MM.1S (cell line): ENCODE data around the gene BAZ1A.
A peak's percentile ranks its signal among the peaks of the same experiment; 100 is the strongest.
"Not testable (repeated sequence)": the region's sequence is repeated elsewhere in the genome, so short reads cannot be mapped to it uniquely, and the experiment has no call there.

ENCODE experiments used
- DNase-seq: peaks from one replicate; pipeline ENCODE4 v3.0.0-alpha.2; 2015
- H2AFZ ChIP-seq: fragments of 300-600 bp; sonication (generic); 2 replicates; pipeline ENCODE4 v1.6.0; 2016; ENCODE audit warnings: antibody characterized with exemption, low read length
- H3F3A ChIP-seq: fragments of 300-600 bp; sonication (generic); 2 replicates; pipeline ENCODE4 v1.6.1; 2016; ENCODE audit warnings: mild to moderate bottlenecking, antibody characterized with exemption, low read length, moderate library complexity, mixed read lengths; ENCODE audit not compliant: insufficient read depth
- H3K27ac ChIP-seq: fragments of 300-600 bp; sonication (generic); 2 replicates; pipeline ENCODE4 v1.5.1; 2016; ENCODE audit warnings: mild to moderate bottlenecking, low read length
- H3K27me3 ChIP-seq: fragments of 300-600 bp; sonication (generic); replicated peaks from 2 replicates; pipeline ENCODE4 v1.6.0; 2016; ENCODE audit warnings: low read length; ENCODE audit not compliant: insufficient read depth
- H3K36me3 ChIP-seq: fragments of 300-600 bp; sonication (generic); replicated peaks from 2 replicates; pipeline ENCODE4 v1.6.1; 2016; ENCODE audit warnings: mild to moderate bottlenecking, low read length, mixed read lengths; ENCODE audit not compliant: insufficient read depth
- H3K4me1 ChIP-seq: fragments of 300-600 bp; sonication (generic); 2 replicates; pipeline ENCODE4 v1.6.1; 2016; ENCODE audit warnings: low read length, mixed read lengths
- H3K4me2 ChIP-seq: fragments of 300-600 bp; sonication (generic); 2 replicates; pipeline ENCODE4 v1.6.0; 2016; ENCODE audit warnings: low read depth, low read length
- H3K4me3 ChIP-seq: fragments of 300-600 bp; sonication (generic); 2 replicates; pipeline ENCODE4 v1.5.1; 2016; ENCODE audit warnings: low read length, mixed read lengths
- H3K79me2 ChIP-seq: fragments of 300-600 bp; sonication (generic); 2 replicates; pipeline ENCODE4 v1.6.1; 2016; ENCODE audit warnings: mixed run types, low read length, mixed read lengths
- H3K9ac ChIP-seq: fragments of 300-600 bp; sonication (generic); 2 replicates; pipeline ENCODE4 v1.6.1; 2016; ENCODE audit warnings: low read length, mixed read lengths
- H3K9me2 ChIP-seq: fragments of 300-600 bp; sonication (generic); replicated peaks from 2 replicates; pipeline ENCODE4 v1.6.1; 2016; ENCODE audit warnings: mild to moderate bottlenecking, low read length, mixed read lengths; ENCODE audit not compliant: insufficient read depth
- H3K9me3 ChIP-seq: fragments of 300-600 bp; sonication (generic); replicated peaks from 2 replicates; pipeline ENCODE4 v1.6.1; 2016; ENCODE audit warnings: mild to moderate bottlenecking, low read length, mixed read lengths; ENCODE audit not compliant: insufficient read depth
- H4K20me1 ChIP-seq: fragments of 300-600 bp; sonication (generic); 2 replicates; pipeline ENCODE4 v1.6.1; 2016; ENCODE audit warnings: mild to moderate bottlenecking, low read length, moderate library complexity, mixed read lengths; ENCODE audit not compliant: insufficient read depth
- EZH2 ChIP-seq: fragments of 300-600 bp; sonication (generic); optimal IDR thresholded peaks from 2 replicates; pipeline ENCODE3; 2017; ENCODE audit warnings: low read depth, mild to moderate bottlenecking, antibody characterized with exemption, low read length, mixed read lengths
- EZH2phosphoT487 ChIP-seq: fragments of 300-600 bp; sonication (generic); IDR thresholded peaks from 2 replicates; pipeline ENCODE4 v1.6.1; 2018; ENCODE audit warnings: antibody characterized with exemption, low read length
- TF ChIP-seq, protein P1 (sequence below): fragments of 300-600 bp; sonication (generic); IDR thresholded peaks from 2 replicates; pipeline ENCODE4 v1.5.1; 2016; ENCODE audit warnings: antibody characterized with exemption, low read length, mixed read lengths

The BAZ1A gene

GRCh38 chr14:34742270-34743115 is 132.7 kb downstream of the BAZ1A start:
- no peak overlapping the region; the same call in 1 of the 2 replicates for H3K27ac ChIP-seq
- peaks cover 4% of the 10 kb centered on the region for H3K4me1 ChIP-seq
- no peak overlapping the region for H2AFZ ChIP-seq
- no peaks in the 10 kb centered on the region for H3K79me2 ChIP-seq
- H3K36me3 ChIP-seq: no peaks in the 10 kb centered on the region
- H3F3A ChIP-seq: no peaks in the 10 kb centered on the region
- no peak overlapping the region for H3K4me3 ChIP-seq
- H3K27me3 ChIP-seq: no peaks in the 10 kb centered on the region
- TF ChIP-seq EZH2 (no peak), EZH2phosphoT487 (no peak)
- TF ChIP-seq, protein P1, sequence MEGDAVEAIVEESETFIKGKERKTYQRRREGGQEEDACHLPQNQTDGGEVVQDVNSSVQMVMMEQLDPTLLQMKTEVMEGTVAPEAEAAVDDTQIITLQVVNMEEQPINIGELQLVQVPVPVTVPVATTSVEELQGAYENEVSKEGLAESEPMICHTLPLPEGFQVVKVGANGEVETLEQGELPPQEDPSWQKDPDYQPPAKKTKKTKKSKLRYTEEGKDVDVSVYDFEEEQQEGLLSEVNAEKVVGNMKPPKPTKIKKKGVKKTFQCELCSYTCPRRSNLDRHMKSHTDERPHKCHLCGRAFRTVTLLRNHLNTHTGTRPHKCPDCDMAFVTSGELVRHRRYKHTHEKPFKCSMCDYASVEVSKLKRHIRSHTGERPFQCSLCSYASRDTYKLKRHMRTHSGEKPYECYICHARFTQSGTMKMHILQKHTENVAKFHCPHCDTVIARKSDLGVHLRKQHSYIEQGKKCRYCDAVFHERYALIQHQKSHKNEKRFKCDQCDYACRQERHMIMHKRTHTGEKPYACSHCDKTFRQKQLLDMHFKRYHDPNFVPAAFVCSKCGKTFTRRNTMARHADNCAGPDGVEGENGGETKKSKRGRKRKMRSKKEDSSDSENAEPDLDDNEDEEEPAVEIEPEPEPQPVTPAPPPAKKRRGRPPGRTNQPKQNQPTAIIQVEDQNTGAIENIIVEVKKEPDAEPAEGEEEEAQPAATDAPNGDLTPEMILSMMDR: no peak
- no peaks in the 10 kb centered on the region for H4K20me1 ChIP-seq
- no peaks in the 10 kb centered on the region for H3K9me2 ChIP-seq
- no peak for DNase-seq
- H3K9ac ChIP-seq: no peak overlapping the region
- no peak overlapping the region for H3K4me2 ChIP-seq
- H3K9me3 ChIP-seq: no peaks in the 10 kb centered on the region

DNA sequence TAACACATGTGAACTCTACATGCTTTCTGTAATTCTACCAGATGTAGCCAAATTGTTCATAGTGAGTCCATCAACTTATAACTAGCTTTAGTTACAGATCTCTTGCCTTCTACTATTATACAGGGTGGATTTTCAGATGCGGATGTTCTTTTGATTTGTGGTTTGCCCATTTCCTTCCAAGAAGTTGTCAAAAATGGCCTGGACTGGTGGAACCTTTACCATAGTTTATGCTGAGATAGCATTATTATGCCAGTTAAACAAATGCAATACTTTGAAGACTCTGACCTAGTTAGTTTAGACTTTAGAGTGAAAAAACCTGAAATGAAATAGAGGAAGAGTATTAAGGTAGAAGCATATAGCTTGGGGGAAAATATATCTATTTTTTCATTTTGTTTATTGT is 133.3 kb downstream of the BAZ1A start:
- peaks cover 4% of the 10 kb centered on the region for H3K4me1 ChIP-seq
- no peak overlapping the region for H3K4me3 ChIP-seq
- H3K9me3 ChIP-seq: no peaks in the 10 kb centered on the region
- no peaks in the 10 kb centered on the region for H3K79me2 ChIP-seq
- no peak overlapping the region; the same call in 1 of the 2 replicates for H3K27ac ChIP-seq
- no peaks in the 10 kb centered on the region for H3K36me3 ChIP-seq
- H3K27me3 ChIP-seq: no peaks in the 10 kb centered on the region
- no peaks in the 10 kb centered on the region for H3K9me2 ChIP-seq
- TF ChIP-seq EZH2phosphoT487 (no peak), EZH2 (no peak)
- TF ChIP-seq, protein P1: no peak
- no peak overlapping the region for H3K9ac ChIP-seq
- no peaks in the 10 kb centered on the region for H4K20me1 ChIP-seq
- DNase-seq: peak; percentile 69
- H3F3A ChIP-seq: no peaks in the 10 kb centered on the region
- H2AFZ ChIP-seq: no peak overlapping the region
- no peak overlapping the region for H3K4me2 ChIP-seq

GRCh38 chr14:34740139-34740538 is 135.0 kb downstream of the BAZ1A start:
- H2AFZ ChIP-seq: not testable (repeated sequence)

DNA sequence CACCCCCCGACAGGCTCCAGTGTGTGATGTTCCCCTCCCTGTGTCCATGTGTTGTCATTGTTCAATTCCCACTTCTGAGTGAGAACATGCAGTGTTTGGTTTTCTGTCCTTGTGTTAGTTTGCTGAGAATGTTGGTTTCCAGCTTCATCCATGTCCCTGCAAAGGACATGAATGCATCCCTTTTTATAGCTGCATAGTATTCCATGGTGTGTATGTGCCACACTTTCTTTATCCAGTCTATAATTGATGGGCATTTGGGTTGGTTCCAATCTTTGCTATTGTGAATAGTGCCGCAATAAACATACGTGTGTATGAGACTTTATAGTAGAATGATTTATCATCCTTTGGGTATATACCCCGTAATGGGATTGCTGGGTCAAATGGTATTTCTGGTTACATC is 138.1 kb downstream of the BAZ1A start:
- H3K27ac ChIP-seq, H3K9me3 ChIP-seq, H2AFZ ChIP-seq, H3K4me2 ChIP-seq, H3K36me3 ChIP-seq, H3F3A ChIP-seq, H3K4me3 ChIP-seq, H3K9me2 ChIP-seq, H3K79me2 ChIP-seq, DNase-seq, H3K4me1 ChIP-seq, H3K27me3 ChIP-seq, H4K20me1 ChIP-seq, H3K9ac ChIP-seq: not testable (repeated sequence)

More at GRCh38 chr14:34740139-34740538, 135.0 kb downstream of the BAZ1A start:
- H3F3A ChIP-seq, H3K4me1 ChIP-seq, H3K27ac ChIP-seq, H3K79me2 ChIP-seq, H3K9me2 ChIP-seq, H3K9me3 ChIP-seq, H4K20me1 ChIP-seq, H3K36me3 ChIP-seq, H3K27me3 ChIP-seq, H3K4me3 ChIP-seq, H3K4me2 ChIP-seq, H3K9ac ChIP-seq, DNase-seq: not testable (repeated sequence)
